Activated T-cell treated with anti-CD3 and anti-CD28 coated beads for 4 hours (primary cell): ENCODE data around the gene NBL1.
"Not testable (repeated sequence)": the region's sequence is repeated elsewhere in the genome, so short reads cannot be mapped to it uniquely, and the experiment has no call there.

Source experiments
- DNase-seq: peaks from one replicate; pipeline ENCODE4 v3.0.0-alpha.2; 2020

The NBL1 gene

GRCh38 chr1:19623523-19623922 lies 20.6 kb upstream of the NBL1 start:
- DNase-seq = no peak

- DNase-seq = no peak
Measured at GRCh38 chr1:19625291-19625937, 18.7 kb upstream of the NBL1 start.

GRCh38 chr1:19628879-19629278 lies 15.2 kb upstream of the NBL1 start:
- DNase-seq = no peak

GRCh38 chr1:19629357-19629756 lies 14.8 kb upstream of the NBL1 start:
- no peak for DNase-seq

- not testable (repeated sequence) for DNase-seq
Measured at GRCh38 chr1:19630192-19630591, 13.9 kb upstream of the NBL1 start.

- DNase-seq = no peak
Measured at GRCh38 chr1:19630720-19631395, 13.3 kb upstream of the NBL1 start.

- no peak for DNase-seq
Measured at GRCh38 chr1:19632211-19632610, 11.9 kb upstream of the NBL1 start.

GRCh38 chr1:19633106-19633505 lies 11.0 kb upstream of the NBL1 start:
- no peak for DNase-seq

- DNase-seq = not testable (repeated sequence)
Measured at GRCh38 chr1:19635064-19635463, 9.0 kb upstream of the NBL1 start.

GRCh38 chr1:19635646-19636045 lies 8.5 kb upstream of the NBL1 start:
- no peak for DNase-seq

GRCh38 chr1:19636065-19636464 lies 8.0 kb upstream of the NBL1 start:
- no peak for DNase-seq

- not testable (repeated sequence) for DNase-seq
Measured at GRCh38 chr1:19636749-19637148, 7.4 kb upstream of the NBL1 start.

- DNase-seq = no peak
Measured at GRCh38 chr1:19637606-19638005, 6.5 kb upstream of the NBL1 start.

- not testable (repeated sequence) for DNase-seq
Measured at GRCh38 chr1:19639228-19639627, 4.9 kb upstream of the NBL1 start.

GRCh38 chr1:19639999-19640362 lies 4.1 kb upstream of the NBL1 start:
- DNase-seq = no peak

GRCh38 chr1:19640363-19641316 lies 3.5 kb upstream of the NBL1 start:
- DNase-seq = no peak

- no peak for DNase-seq
Measured at GRCh38 chr1:19643121-19643520, 990 bp upstream of the NBL1 start.

- DNase-seq = no peak
Measured at GRCh38 chr1:19644395-19644680, 227 bp downstream of the NBL1 start.

GRCh38 chr1:19644681-19645410 lies 735 bp downstream of the NBL1 start:
- DNase-seq = no peak

GRCh38 chr1:19645411-19646251 lies 1.5 kb downstream of the NBL1 start:
- no peak for DNase-seq

- DNase-seq = no peak
Measured at GRCh38 chr1:19646377-19647319, 2.5 kb downstream of the NBL1 start.
